ENCODE measurements around the gene GPC6. TPM values are rescaled to one million over a fixed set of nuclear protein-coding genes. Genes with fewer than 3 reads are reported as not detected.

Gene GPC6
- total RNA-seq, 1 donor from 2014 or later, result 50.3 TPM

- DNase-seq (ENCODE audit: low spot score, unreplicated experiment), result no peak
- Mint-ChIP-seq H3K27me3 (no peaks in the 10 kb centered on the region), H3K36me3 (ENCODE audit: insufficient read depth) (peaks cover 6% of the 10 kb centered on the region), H3K4me1 (ENCODE audit: low read depth) (no peaks in the 10 kb centered on the region), H3K9me3 (ENCODE audit: low read depth) (peaks cover 16% of the 10 kb centered on the region), H3K27ac (no peak overlapping the region), H3K4me3 (ENCODE audit: low read depth) (no peak overlapping the region)
- TF ChIP-seq CTCF (IDR thresholded peaks at IDR 0.05; ENCODE audit: unreplicated experiment), result no peak
Observed at GRCh38 chr13:93539914-93540313, 313.3 kb downstream of the GPC6 start.

GRCh38 chr13:93547886-93548285 lies 321.3 kb downstream of the GPC6 start:
- no peaks in the 10 kb centered on the region for H3K27me3 Mint-ChIP-seq
- H3K27ac Mint-ChIP-seq, result no peak overlapping the region
- no peak for DNase-seq (ENCODE audit: low spot score, unreplicated experiment)
- no peak overlapping the region for H3K4me3 Mint-ChIP-seq (ENCODE audit: low read depth)
- TF ChIP-seq CTCF (IDR thresholded peaks at IDR 0.05; ENCODE audit: unreplicated experiment), result no peak
- H3K9me3 Mint-ChIP-seq (ENCODE audit: low read depth), result peaks cover 5% of the 10 kb centered on the region
- peaks cover 6% of the 10 kb centered on the region for H3K4me1 Mint-ChIP-seq (ENCODE audit: low read depth)
- H3K36me3 Mint-ChIP-seq (ENCODE audit: insufficient read depth), result peaks cover 5% of the 10 kb centered on the region

GRCh38 chr13:93549326-93550005 lies 322.9 kb downstream of the GPC6 start:
- H3K27me3 Mint-ChIP-seq, result no peaks in the 10 kb centered on the region
- no peak for DNase-seq (ENCODE audit: low spot score, unreplicated experiment)
- peaks cover 3% of the 10 kb centered on the region for H3K36me3 Mint-ChIP-seq (ENCODE audit: insufficient read depth)
- H3K9me3 Mint-ChIP-seq (ENCODE audit: low read depth), result no peaks in the 10 kb centered on the region
- peaks cover 9% of the 10 kb centered on the region for H3K4me1 Mint-ChIP-seq (ENCODE audit: low read depth)
- no peak overlapping the region for H3K27ac Mint-ChIP-seq
- H3K4me3 Mint-ChIP-seq (ENCODE audit: low read depth), result no peak overlapping the region
- no peak for TF ChIP-seq CTCF (IDR thresholded peaks at IDR 0.05; ENCODE audit: unreplicated experiment)

GRCh38 chr13:93550236-93550635 lies 323.6 kb downstream of the GPC6 start:
- Mint-ChIP-seq H3K9me3 (ENCODE audit: low read depth) (no peaks in the 10 kb centered on the region), H3K27ac (no peak overlapping the region)

GRCh38 chr13:93552596-93552995 lies 326.0 kb downstream of the GPC6 start:
- no peaks in the 10 kb centered on the region for H3K27me3 Mint-ChIP-seq
- H3K4me3 Mint-ChIP-seq (ENCODE audit: low read depth), result no peak overlapping the region
- peak overlapping the region; percentile 67 for H3K27ac Mint-ChIP-seq
- no peak for DNase-seq (ENCODE audit: low spot score, unreplicated experiment)
- H3K4me1 Mint-ChIP-seq (ENCODE audit: low read depth), result peaks cover 15% of the 10 kb centered on the region
- TF ChIP-seq CTCF (IDR thresholded peaks at IDR 0.05; ENCODE audit: unreplicated experiment), result no peak
- peaks cover 1% of the 10 kb centered on the region for H3K36me3 Mint-ChIP-seq (ENCODE audit: insufficient read depth)
- no peaks in the 10 kb centered on the region for H3K9me3 Mint-ChIP-seq (ENCODE audit: low read depth)

More at GRCh38 chr13:93550236-93550635, 323.6 kb downstream of the GPC6 start:
- no peak for DNase-seq (ENCODE audit: low spot score, unreplicated experiment)
- Mint-ChIP-seq H3K4me1 (ENCODE audit: low read depth) (peaks cover 12% of the 10 kb centered on the region), H3K4me3 (ENCODE audit: low read depth) (no peak overlapping the region), H3K27me3 (no peaks in the 10 kb centered on the region), H3K36me3 (ENCODE audit: insufficient read depth) (peaks cover 3% of the 10 kb centered on the region)
- no peak for TF ChIP-seq CTCF (IDR thresholded peaks at IDR 0.05; ENCODE audit: unreplicated experiment)

All from progenitor cell of endocrine pancreas (in vitro differentiated cells).